Karpas-422 (cell line): ENCODE results near the gene ZNF598. TPM values are rescaled to one million over a fixed set of nuclear protein-coding genes. Genes with fewer than 3 reads are reported as not detected.

ENCODE experiments used
- DNase-seq: peaks from one replicate; pipeline ENCODE4 v3.0.0-alpha.2; 2015
- H2AFZ ChIP-seq: fragments of 200-600 bp; sonication (generic); 2 replicates; pipeline ENCODE4 v1.6.1; 2014; ENCODE audit warnings: antibody characterized with exemption, low read length, mixed read lengths
- H3K27ac ChIP-seq: fragments of 200-600 bp; sonication (generic); 2 replicates; pipeline ENCODE4 v1.5.1; 2014; ENCODE audit warnings: mild to moderate bottlenecking, low read length, moderate library complexity
- H3K27me3 ChIP-seq: fragments of 200-600 bp; sonication (generic); 2 replicates; pipeline ENCODE4 v1.6.1; 2014; ENCODE audit warnings: low read length, mixed read lengths
- H3K36me3 ChIP-seq: fragments of 200-600 bp; sonication (generic); 2 replicates; pipeline ENCODE4 v1.6.1; 2014; ENCODE audit warnings: low read length, mixed read lengths; ENCODE audit not compliant: insufficient read depth
- H3K4me1 ChIP-seq: fragments of 200-600 bp; sonication (generic); 2 replicates; pipeline ENCODE4 v1.6.1; 2014; ENCODE audit warnings: mild to moderate bottlenecking, low read length, mixed read lengths
- H3K4me2 ChIP-seq: fragments of 200-600 bp; sonication (generic); 2 replicates; pipeline ENCODE4 v1.6.1; 2014; ENCODE audit warnings: low read length, low read depth, mild to moderate bottlenecking; ENCODE audit not compliant: poor library complexity, severe bottlenecking
- H3K4me3 ChIP-seq: fragments of 200-600 bp; sonication (generic); 2 replicates; pipeline ENCODE4 v1.5.1; 2014; ENCODE audit warnings: mild to moderate bottlenecking, antibody characterized with exemption, low read length, mixed read lengths
- H3K79me2 ChIP-seq: fragments of 200-600 bp; sonication (generic); 2 replicates; pipeline ENCODE4 v1.6.1; 2014; ENCODE audit warnings: mild to moderate bottlenecking, low read length, mixed read lengths
- H3K9ac ChIP-seq: fragments of 200-600 bp; sonication (generic); 2 replicates; pipeline ENCODE4 v1.6.0; 2014; ENCODE audit warnings: low read length
- H3K9me2 ChIP-seq: fragments of 200-600 bp; sonication (generic), shearing (Covaris generic); replicated peaks from 2 replicates; pipeline ENCODE4 v1.6.0; 2014; ENCODE audit warnings: mild to moderate bottlenecking, low read length, moderate library complexity; ENCODE audit not compliant: insufficient read depth
- H3K9me3 ChIP-seq: fragments of 300-700, 200-600 bp; sonication (generic); 2 replicates; pipeline ENCODE4 v1.6.1; 2014; ENCODE audit warnings: low read length, mixed read lengths
- H4K20me1 ChIP-seq: fragments of 200-600 bp; sonication (generic); 2 replicates; pipeline ENCODE4 v1.6.1; 2014; ENCODE audit warnings: mild to moderate bottlenecking, antibody characterized with exemption, low read length, low read depth; ENCODE audit not compliant: insufficient read depth
- total RNA-seq: library from RNA; depleted of rRNA; stranded (reverse); fragments of >200 nt; shearing (Covaris generic); gene quantifications from 2 replicates; pipeline ENCODE4 v1.2.3, GENCODE V29; 2014; ENCODE audit warnings: low replicate concordance

ZNF598 gene
- total RNA-seq, 1 experiment from 2014 or later = 12.6 TPM

DNA sequence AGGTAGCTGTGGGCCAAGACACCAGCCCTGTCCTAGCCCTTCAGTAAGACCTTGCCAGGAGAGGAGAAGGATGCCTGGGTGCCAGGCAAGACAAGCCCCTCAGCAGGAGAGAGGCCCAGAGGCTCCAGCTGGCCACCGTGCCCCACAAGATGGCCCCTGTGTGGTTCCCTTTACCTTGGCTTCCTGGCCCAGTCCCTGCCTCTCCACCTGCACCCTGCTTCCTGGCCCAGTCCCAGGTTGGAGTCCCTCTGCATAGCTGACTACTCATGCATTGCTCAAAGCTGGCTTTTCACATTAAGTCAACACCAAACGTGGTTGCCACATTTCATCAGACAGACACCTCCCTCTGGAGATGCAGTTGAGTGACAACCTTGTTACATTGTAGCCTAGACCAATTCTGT, 15.9 kb downstream of the ZNF598 start:
- Histone ChIP-seq H3K27ac (no peak overlapping the region), H3K9me3 (no peaks in the 10 kb centered on the region), H4K20me1 (no peaks in the 10 kb centered on the region), H3K4me1 (peaks cover 21% of the 10 kb centered on the region), H3K27me3 (no peaks in the 10 kb centered on the region), H3K79me2 (no peaks in the 10 kb centered on the region), H3K36me3 (no peaks in the 10 kb centered on the region; the same call in 1 of the 2 replicates), H3K9ac (no peak overlapping the region), H3K9me2 (no peaks in the 10 kb centered on the region), H3K4me2 (no peak overlapping the region), H2AFZ (no peak overlapping the region), H3K4me3 (no peak overlapping the region)
- no peak for DNase-seq

DNA sequence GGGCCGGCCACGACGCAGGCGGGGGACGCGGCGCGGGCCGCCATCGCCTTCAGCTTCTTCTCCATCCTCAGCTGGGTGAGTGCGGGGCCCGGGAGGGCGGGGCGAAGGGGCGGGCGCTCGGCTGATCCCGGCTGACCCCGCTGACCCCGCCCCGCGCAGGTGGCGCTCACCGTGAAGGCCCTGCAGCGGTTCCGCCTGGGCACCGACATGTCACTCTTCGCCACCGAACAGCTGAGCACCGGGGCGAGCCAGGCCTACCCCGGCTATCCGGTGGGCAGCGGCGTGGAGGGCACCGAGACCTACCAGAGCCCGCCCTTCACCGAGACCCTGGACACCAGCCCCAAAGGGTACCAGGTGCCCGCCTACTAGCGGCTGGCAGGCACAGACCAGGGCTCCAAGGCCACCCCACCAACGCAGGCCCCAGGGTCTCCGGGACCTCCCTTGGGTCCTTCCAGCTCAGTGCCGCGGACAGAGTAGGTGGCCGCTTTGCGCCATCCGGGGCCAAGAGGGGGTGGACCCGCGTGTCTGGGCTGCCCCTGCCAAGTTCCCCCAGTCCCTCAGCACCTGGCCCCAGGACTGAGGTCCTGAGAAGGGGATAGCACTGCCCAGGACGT, 16.8 kb downstream of the ZNF598 start:
- Histone ChIP-seq H2AFZ (no peak overlapping the region), H3K4me1 (peaks cover 21% of the 10 kb centered on the region), H3K9me3 (no peaks in the 10 kb centered on the region), H3K79me2 (no peaks in the 10 kb centered on the region), H3K4me3 (no peak overlapping the region), H3K9me2 (no peaks in the 10 kb centered on the region), H3K9ac (no peak overlapping the region), H3K4me2 (no peak overlapping the region), H3K27ac (no peak overlapping the region), H3K36me3 (no peaks in the 10 kb centered on the region; the same call in 1 of the 2 replicates), H4K20me1 (no peaks in the 10 kb centered on the region), H3K27me3 (no peaks in the 10 kb centered on the region)
- DNase-seq = no peak

DNA sequence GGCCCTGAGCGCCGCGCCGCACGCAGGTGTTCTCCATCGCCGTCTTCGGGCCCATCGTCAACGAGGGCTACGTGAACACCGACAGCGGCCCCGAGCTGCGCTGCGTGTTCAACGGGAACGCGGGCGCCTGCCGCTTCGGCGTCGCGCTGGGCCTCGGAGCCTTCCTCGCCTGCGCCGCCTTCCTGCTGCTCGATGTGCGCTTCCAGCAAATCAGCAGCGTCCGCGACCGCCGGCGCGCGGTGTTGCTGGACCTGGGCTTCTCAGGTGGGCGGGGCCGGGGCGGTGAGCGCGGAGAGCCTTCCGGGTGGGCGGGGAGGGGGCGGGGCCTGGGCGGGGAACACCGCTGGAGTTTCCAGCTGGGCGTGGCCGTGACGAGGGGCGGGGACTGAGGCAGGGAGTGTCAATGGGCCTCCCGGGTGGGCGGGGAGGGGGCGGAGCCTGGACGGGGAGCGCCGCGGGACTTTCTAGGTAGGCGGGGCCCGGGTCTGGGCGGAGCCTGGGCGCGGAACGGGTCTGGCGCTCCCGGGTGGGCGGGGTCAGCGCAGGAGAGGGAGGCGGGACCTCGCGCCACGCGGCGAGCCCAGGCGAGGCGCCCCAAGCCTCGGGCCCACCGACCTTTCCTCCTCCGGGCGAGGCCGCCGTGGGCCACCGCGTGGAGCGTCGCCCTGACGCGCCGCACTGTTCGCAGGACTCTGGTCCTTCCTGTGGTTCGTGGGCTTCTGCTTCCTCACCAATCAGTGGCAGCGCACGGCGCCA, 17.5 kb downstream of the ZNF598 start:
- Histone ChIP-seq H3K27me3 (no peaks in the 10 kb centered on the region), H3K4me1 (peaks cover 21% of the 10 kb centered on the region), H3K9me2 (no peaks in the 10 kb centered on the region), H3K27ac (no peak overlapping the region), H3K4me2 (peak overlapping the region; percentile 89), H2AFZ (peak overlapping the region; percentile 30; the same call in 1 of the 2 replicates), H3K9ac (peak overlapping the region; percentile 53; the same call in 1 of the 2 replicates), H3K36me3 (no peaks in the 10 kb centered on the region; the same call in 1 of the 2 replicates), H3K79me2 (no peaks in the 10 kb centered on the region), H3K4me3 (peak overlapping the region; percentile 74; the same call in 1 of the 2 replicates), H4K20me1 (no peaks in the 10 kb centered on the region), H3K9me3 (no peaks in the 10 kb centered on the region)
- DNase-seq = peak; percentile 98

DNA sequence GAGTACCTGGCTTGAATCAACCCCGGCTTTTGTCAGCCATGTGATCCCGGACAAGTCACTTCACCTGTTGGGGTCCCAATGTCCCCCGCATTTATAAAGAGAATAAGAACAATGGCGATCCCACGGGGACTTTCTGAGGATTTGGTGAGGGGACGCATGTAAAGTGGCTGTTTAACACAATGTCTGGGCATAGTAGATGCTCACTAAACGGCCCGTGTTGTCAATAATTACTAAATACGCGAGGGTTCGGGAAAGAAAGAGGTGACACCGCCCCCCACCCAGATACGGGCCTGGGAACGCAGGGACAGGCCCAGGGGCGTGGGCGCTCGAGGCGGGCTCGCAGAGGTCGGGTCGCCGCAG, 18.1 kb downstream of the ZNF598 start:
- peak overlapping the region; percentile 74; the same call in 1 of the 2 replicates for H3K4me3 ChIP-seq
- H3K36me3 ChIP-seq = no peaks in the 10 kb centered on the region
- H3K27ac ChIP-seq = peak overlapping the region; percentile 43; the same call in 1 of the 2 replicates
- H3K9ac ChIP-seq = peak overlapping the region; percentile 53
- no peaks in the 10 kb centered on the region for H4K20me1 ChIP-seq
- no peaks in the 10 kb centered on the region for H3K9me3 ChIP-seq
- no peaks in the 10 kb centered on the region for H3K79me2 ChIP-seq
- no peaks in the 10 kb centered on the region for H3K27me3 ChIP-seq
- H3K4me2 ChIP-seq = peak overlapping the region; percentile 89
- no peak for DNase-seq
- peak overlapping the region; percentile 30; the same call in 1 of the 2 replicates for H2AFZ ChIP-seq
- no peaks in the 10 kb centered on the region for H3K9me2 ChIP-seq
- H3K4me1 ChIP-seq = peaks cover 21% of the 10 kb centered on the region

DNA sequence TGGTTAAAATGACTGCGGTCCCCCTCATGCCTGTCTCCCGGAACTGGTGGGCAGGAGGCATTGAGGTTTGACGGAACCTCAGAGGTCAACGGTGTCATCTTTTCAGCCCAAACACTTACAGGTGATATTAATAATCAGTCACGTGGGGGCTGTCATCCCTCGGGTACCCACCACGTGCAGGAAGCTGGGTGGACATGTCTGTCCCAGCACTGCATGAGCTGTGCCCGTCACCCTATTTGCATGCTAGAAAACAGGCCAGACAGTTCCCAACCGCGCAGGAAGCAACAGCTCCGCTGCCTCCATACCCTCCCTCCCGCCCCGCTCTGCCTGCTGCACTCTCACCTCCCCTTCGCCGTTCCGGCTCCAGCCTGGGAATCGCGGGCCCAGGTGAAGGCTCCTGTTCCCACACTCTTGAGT, 18.5 kb downstream of the ZNF598 start:
- Histone ChIP-seq H3K4me1 (peaks cover 21% of the 10 kb centered on the region), H3K27me3 (no peaks in the 10 kb centered on the region), H3K4me3 (peak overlapping the region; percentile 74), H3K27ac (peak overlapping the region; percentile 43; the same call in 1 of the 2 replicates), H3K79me2 (no peaks in the 10 kb centered on the region), H4K20me1 (no peaks in the 10 kb centered on the region), H3K9me3 (no peaks in the 10 kb centered on the region), H3K4me2 (peak overlapping the region; percentile 89), H3K9ac (peak overlapping the region; percentile 68), H3K36me3 (no peaks in the 10 kb centered on the region), H3K9me2 (no peaks in the 10 kb centered on the region), H2AFZ (peak overlapping the region; percentile 67; the same call in 1 of the 2 replicates)
- DNase-seq = peak; percentile 82

DNA sequence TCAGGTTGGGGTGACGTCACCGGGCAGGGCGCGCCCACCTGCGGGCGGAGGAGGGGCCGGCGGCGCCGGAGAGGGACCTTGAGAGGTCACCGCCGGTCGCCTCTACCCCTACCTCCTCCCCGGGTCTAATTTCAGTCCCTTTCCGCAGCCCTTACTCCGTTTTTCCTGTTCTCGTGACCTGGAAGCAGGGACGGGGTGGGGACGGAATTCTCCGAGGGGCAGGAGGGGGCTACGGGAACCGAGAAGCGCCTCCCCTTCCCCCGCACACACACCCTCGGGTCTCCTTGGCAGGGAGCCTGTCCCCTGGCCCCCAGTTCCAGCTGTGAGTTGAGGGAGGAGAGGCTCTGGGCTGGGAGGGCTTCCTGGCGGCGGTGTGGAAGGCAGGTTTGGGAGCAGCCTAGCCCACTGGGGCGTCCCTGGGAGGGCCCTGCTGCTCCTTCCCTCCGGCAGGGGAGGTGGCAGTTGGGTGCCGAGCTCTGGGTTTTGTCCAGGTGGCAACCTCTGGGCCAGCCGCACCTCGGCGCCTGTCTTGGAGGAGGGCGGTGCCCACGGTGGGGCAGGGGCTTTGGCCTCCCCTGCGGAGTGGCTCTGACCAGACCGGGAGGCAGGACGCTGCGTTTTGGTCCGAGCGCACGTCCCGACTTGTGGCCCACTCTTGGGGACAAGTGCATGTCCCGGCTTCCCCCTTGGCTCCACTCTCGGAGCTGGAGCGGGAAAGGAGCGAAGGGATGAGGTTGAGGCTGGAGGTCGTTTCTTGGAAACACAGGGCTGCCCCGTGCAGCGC, 19.1 kb downstream of the ZNF598 start:
- Histone ChIP-seq H3K27ac (no peak overlapping the region), H2AFZ (peak overlapping the region; percentile 67; the same call in 1 of the 2 replicates), H3K9me2 (no peaks in the 10 kb centered on the region)

DNA sequence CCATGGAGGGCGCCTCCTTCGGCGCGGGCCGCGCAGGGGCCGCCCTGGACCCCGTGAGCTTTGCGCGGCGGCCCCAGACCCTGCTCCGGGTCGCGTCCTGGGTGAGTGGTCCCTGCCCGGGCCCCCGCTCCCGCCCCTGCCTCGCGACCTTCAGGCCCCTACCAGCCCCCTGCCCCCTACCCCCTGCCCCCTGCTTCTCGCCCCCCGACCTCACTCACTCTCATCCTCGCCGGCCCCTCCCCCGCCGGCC, 19.6 kb downstream of the ZNF598 start:
- no peaks in the 10 kb centered on the region for H3K9me2 ChIP-seq
- H3K9me3 ChIP-seq = no peaks in the 10 kb centered on the region
- H4K20me1 ChIP-seq = no peaks in the 10 kb centered on the region
- H3K4me2 ChIP-seq = peak overlapping the region; percentile 89
- H3K79me2 ChIP-seq = peaks cover 4% of the 10 kb centered on the region
- peak overlapping the region; percentile 74 for H3K4me3 ChIP-seq
- no peaks in the 10 kb centered on the region for H3K36me3 ChIP-seq
- no peak overlapping the region for H2AFZ ChIP-seq
- DNase-seq = no peak
- H3K9ac ChIP-seq = peak overlapping the region; percentile 68
- no peak overlapping the region for H3K27ac ChIP-seq
- H3K27me3 ChIP-seq = no peaks in the 10 kb centered on the region
- peaks cover 30% of the 10 kb centered on the region for H3K4me1 ChIP-seq

More for the DNA sequence above, 19.1 kb downstream of the ZNF598 start:
- peaks cover 25% of the 10 kb centered on the region for H3K4me1 ChIP-seq
- H3K27me3 ChIP-seq = no peaks in the 10 kb centered on the region
- peak overlapping the region; percentile 74 for H3K4me3 ChIP-seq
- H4K20me1 ChIP-seq = no peaks in the 10 kb centered on the region
- H3K9ac ChIP-seq = peak overlapping the region; percentile 68
- H3K9me3 ChIP-seq = no peaks in the 10 kb centered on the region
- no peaks in the 10 kb centered on the region for H3K79me2 ChIP-seq
- DNase-seq = peak; percentile 79
- peak overlapping the region; percentile 89 for H3K4me2 ChIP-seq
- no peaks in the 10 kb centered on the region for H3K36me3 ChIP-seq
